22Rv1 (cell line): ENCODE results near the gene INTS1.

ENCODE experiments used
- ZFX ChIP-seq: fragments of 450-650 bp; IDR thresholded peaks from 2 replicates; pipeline ENCODE4 v1.6.1; 2017; ENCODE audit warnings: antibody characterized with exemption, borderline replicate concordance
- TF ChIP-seq, protein P1 (sequence below): fragments of 450-650 bp; IDR thresholded peaks from 2 replicates; pipeline ENCODE4 v1.5.1; 2017; ENCODE audit warnings: mild to moderate bottlenecking

GRCh38 chr7:1500064-1500807 is 4.0 kb downstream of the INTS1 start:
- TF ChIP-seq, protein P1, sequence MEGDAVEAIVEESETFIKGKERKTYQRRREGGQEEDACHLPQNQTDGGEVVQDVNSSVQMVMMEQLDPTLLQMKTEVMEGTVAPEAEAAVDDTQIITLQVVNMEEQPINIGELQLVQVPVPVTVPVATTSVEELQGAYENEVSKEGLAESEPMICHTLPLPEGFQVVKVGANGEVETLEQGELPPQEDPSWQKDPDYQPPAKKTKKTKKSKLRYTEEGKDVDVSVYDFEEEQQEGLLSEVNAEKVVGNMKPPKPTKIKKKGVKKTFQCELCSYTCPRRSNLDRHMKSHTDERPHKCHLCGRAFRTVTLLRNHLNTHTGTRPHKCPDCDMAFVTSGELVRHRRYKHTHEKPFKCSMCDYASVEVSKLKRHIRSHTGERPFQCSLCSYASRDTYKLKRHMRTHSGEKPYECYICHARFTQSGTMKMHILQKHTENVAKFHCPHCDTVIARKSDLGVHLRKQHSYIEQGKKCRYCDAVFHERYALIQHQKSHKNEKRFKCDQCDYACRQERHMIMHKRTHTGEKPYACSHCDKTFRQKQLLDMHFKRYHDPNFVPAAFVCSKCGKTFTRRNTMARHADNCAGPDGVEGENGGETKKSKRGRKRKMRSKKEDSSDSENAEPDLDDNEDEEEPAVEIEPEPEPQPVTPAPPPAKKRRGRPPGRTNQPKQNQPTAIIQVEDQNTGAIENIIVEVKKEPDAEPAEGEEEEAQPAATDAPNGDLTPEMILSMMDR, result no peak
- no peak for TF ChIP-seq ZFX
